Peyer's patch (tissue), 4 donors: Measurements from ENCODE around the gene FOXI1. TPM values are rescaled to one million over a fixed set of nuclear protein-coding genes. Genes with fewer than 3 reads are reported as not detected.
"Not testable (repeated sequence)": the region's sequence is repeated elsewhere in the genome, so short reads cannot be mapped to it uniquely, and the experiment has no call there.

Source experiments
- DNase-seq, 3 donors: peaks; one replicate each; pipeline ENCODE4 v3.0.0-alpha.2; 2017 to 2019
- H3K27ac ChIP-seq, 4 donors: fragments of 200-600 bp; sonication (generic); one replicate each; pipeline ENCODE4 v1.5.1; 2016 to 2019
- H3K27me3 ChIP-seq, 2 donors: fragments of 200-600 bp; sonication (generic); one replicate each; pipeline ENCODE4 v1.5.1; 2019
- H3K36me3 ChIP-seq, 3 donors: fragments of 200-600 bp; sonication (generic); one replicate each; pipeline ENCODE4 v1.5.1; 2016 to 2019
- H3K4me1 ChIP-seq, 4 donors: fragments of 200-600 bp; sonication (generic); one replicate each; pipeline ENCODE4 v1.5.1; 2016 to 2019
- H3K4me3 ChIP-seq, 4 donors: fragments of 200-600 bp; sonication (generic); 1 replicate in 3 of 4; 2 replicates in 1 of 4; pipeline ENCODE4 v1.5.1; 2016 to 2019; ENCODE audit warnings: mild to moderate bottlenecking in 1 of 4
- H3K9me3 ChIP-seq, 4 donors: fragments of 200-600 bp; sonication (generic); one replicate each; pipeline ENCODE4 v1.5.1; 2016 to 2019; ENCODE audit warnings: mild to moderate bottlenecking in 1 of 4
- POLR2A ChIP-seq, 2 donors: fragments of 450-650 bp; IDR thresholded peaks; one replicate each; pipeline ENCODE4 v1.5.1; 2017; ENCODE audit warnings: antibody characterized with exemption in 2 of 2, mild to moderate bottlenecking in 2 of 2, moderate library complexity in 2 of 2
- total RNA-seq, 4 donors: library from RNA; depleted of rRNA; stranded (reverse); fragments of >200 nt; gene quantifications; one replicate each; pipeline ENCODE4 v1.1.0, GENCODE V29; 2016
- TF ChIP-seq, protein P1 (sequence below), 6 experiments: fragments of 450-650 bp in 4 of 6; fragments of 200-600 bp in 2 of 6; sonication (generic) in 1 of 6; IDR thresholded peaks; one replicate each; pipeline ENCODE4 v1.5.1; 2017 to 2019; ENCODE audit warnings: antibody characterized with exemption in 6 of 6, mild to moderate bottlenecking in 3 of 6, moderate library complexity in 1 of 6

Gene FOXI1
- total RNA-seq, 4 donors from 2014 or later, result not detected

DNA sequence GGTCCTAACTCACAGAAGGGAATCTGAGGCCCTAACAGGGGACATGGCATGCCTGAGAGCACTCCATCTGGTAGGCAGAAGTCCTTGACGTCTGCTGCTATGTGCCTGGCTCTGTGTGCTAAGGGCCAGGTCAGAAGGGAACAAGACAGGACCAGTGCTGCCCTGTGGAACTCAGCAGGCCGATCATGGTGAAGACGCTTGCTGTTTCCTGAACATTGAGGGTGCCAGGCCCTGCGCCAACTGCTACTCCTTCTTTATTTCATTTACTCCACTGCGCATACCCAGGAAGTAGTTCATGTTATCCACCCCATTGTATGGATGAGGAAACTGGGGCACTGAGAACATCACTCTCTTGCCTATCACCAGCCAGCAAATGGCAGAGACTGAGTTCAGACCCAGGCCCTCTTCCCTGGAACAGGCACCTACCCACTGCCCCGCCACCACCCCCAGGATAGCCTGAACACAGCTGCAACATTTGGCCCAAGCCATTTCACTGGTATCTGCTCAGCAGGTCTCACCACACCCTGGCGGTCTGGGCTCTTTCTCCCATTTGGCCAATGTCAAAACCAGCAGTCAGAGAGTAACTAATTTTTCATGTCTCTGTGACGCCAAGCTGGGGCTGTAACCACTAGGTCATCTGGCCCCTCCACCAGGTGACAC is 24.8 kb upstream of the FOXI1 start:
- H3K4me3 ChIP-seq, result no peak overlapping the region
- no peaks in the 10 kb centered on the region for H3K4me1 ChIP-seq
- no peak for DNase-seq
- TF ChIP-seq POLR2A (IDR thresholded peaks at IDR 0.05), result no peak
- TF ChIP-seq, protein P1, sequence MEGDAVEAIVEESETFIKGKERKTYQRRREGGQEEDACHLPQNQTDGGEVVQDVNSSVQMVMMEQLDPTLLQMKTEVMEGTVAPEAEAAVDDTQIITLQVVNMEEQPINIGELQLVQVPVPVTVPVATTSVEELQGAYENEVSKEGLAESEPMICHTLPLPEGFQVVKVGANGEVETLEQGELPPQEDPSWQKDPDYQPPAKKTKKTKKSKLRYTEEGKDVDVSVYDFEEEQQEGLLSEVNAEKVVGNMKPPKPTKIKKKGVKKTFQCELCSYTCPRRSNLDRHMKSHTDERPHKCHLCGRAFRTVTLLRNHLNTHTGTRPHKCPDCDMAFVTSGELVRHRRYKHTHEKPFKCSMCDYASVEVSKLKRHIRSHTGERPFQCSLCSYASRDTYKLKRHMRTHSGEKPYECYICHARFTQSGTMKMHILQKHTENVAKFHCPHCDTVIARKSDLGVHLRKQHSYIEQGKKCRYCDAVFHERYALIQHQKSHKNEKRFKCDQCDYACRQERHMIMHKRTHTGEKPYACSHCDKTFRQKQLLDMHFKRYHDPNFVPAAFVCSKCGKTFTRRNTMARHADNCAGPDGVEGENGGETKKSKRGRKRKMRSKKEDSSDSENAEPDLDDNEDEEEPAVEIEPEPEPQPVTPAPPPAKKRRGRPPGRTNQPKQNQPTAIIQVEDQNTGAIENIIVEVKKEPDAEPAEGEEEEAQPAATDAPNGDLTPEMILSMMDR (IDR thresholded peaks at IDR 0.05), result no peak
- no peaks in the 10 kb centered on the region for H3K9me3 ChIP-seq
- H3K27me3 ChIP-seq, result no peaks in the 10 kb centered on the region
- peaks cover 0 to 22% (median 0%) of the 10 kb centered on the region in 3 donors for H3K36me3 ChIP-seq
- no peak overlapping the region for H3K27ac ChIP-seq

DNA sequence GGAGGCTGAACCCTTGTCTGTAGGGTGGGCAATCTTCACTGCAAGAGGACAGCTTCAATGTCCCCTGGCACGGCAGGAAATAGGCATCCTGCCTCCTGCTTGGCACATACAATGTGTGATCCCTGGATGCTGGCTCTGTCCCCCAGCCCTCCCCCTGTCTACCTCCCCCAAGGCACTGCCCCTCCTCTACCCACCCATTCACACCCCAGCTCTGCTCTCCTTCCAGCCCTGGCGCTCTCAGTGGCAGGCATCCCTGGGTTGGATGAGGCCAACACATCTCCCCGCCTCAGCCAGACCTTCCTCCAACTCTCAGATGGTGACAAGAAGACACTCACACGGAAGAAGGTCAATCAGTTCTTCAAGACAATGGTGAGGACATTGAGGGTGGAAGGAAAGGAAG is 24.1 kb upstream of the FOXI1 start:
- no peak for TF ChIP-seq POLR2A (IDR thresholded peaks at IDR 0.05)
- TF ChIP-seq, protein P1 (IDR thresholded peaks at IDR 0.05), result no peak
- H3K4me1 ChIP-seq, result no peaks in the 10 kb centered on the region
- no peaks in the 10 kb centered on the region for H3K27me3 ChIP-seq
- no peak for DNase-seq
- H3K4me3 ChIP-seq, result no peak overlapping the region
- H3K36me3 ChIP-seq, result peaks cover 0 to 22% (median 0%) of the 10 kb centered on the region in 3 donors
- no peak overlapping the region for H3K27ac ChIP-seq
- H3K9me3 ChIP-seq, result no peaks in the 10 kb centered on the region

DNA sequence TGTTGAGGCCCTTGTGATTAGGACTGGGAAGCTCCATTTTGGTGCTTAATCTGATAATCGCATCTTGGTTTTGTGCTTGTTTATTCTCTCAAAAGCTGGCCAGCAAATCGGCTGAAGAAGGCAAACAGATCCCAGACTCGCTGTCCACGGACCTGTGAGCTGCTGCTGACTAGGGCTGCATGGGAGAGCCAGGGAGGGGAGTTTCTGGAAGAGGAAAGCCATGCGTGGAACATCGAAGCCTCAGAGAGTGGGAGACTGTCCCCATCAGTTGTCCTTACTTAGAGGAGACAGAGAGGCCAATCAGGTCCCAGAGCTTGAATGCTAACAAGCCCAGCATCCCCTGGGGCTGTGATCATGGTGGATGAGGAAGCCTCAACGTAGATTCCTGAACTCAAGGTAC is 23.0 kb upstream of the FOXI1 start:
- DNase-seq, result no peak
- Histone ChIP-seq H3K4me1 (no peaks in the 10 kb centered on the region), H3K4me3 (no peak overlapping the region), H3K27ac (no peak overlapping the region), H3K9me3 (no peaks in the 10 kb centered on the region), H3K27me3 (no peaks in the 10 kb centered on the region), H3K36me3 (peaks cover 0 to 22% (median 0%) of the 10 kb centered on the region in 3 donors)
- TF ChIP-seq, protein P1 (IDR thresholded peaks at IDR 0.05), result no peak
- TF ChIP-seq POLR2A (IDR thresholded peaks at IDR 0.05), result no peak

DNA sequence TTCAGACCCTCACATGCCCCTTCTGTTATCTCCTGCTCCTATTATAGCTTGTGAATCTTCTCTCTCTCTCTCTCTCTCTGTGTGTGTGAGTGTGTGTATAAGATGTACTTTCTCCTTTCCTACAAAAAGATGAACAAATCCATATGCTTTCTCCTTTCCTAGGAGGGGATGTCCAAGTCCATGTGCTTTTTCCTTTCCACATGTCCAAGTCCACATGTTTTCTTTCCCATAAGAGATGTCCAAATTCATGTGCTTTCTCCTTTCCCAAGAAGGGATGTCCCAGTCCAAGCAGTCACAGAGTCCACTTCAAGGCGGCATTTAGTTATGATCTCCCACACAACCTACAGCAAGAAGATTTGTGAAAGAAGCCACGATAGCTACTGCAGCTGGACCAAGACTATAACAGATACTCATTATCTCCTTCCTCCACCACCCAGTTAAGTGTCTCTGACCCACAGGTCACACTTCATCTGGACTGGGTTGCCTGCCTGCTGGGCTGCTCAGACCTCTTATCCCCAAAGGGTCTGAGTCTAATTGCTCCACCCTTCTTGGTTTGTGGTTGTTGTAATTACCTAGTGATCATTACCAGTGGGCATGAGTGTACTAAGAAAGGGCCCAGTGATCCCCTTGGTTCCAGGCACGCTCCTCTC is 18.4 kb upstream of the FOXI1 start:
- Histone ChIP-seq H3K4me3 (no peak overlapping the region), H3K4me1 (no peaks in the 10 kb centered on the region), H3K27me3 (no peaks in the 10 kb centered on the region), H3K9me3 (no peaks in the 10 kb centered on the region), H3K36me3 (no peaks in the 10 kb centered on the region), H3K27ac (no peak overlapping the region)
- DNase-seq, result no peak
- no peak for TF ChIP-seq POLR2A (IDR thresholded peaks at IDR 0.05)
- TF ChIP-seq, protein P1 (IDR thresholded peaks at IDR 0.05), result no peak

DNA sequence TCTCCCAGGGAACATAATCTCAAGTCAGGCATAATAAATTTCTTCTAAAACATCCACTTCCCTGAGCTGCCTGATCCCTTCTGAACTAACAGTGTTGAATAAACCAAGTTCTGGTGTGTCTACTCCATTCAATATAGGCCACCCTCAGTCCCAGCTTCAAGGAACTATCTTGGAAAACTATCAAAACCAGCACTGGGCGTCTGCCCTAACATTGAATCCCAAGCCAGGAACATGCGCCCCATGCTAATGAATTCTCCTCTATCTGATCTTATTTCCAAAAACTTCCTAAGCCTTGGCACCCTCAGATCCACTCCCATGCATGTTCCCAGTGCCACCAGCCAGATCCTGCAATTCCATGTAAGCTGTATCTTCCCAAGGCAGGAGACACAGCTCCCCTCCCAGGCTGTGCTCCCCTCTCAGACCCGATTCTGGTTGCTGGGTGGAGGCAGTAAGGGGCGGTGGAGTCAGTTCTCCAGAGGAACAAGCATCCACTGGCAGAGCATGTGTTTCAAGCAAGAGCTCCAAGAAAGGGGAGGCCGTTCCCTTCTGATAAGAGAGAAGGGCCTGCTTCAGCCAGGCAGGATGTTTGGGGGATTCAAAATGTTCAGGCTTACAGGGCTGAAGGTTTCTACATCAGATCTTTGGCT is 13.1 kb upstream of the FOXI1 start:
- no peak for TF ChIP-seq POLR2A (IDR thresholded peaks at IDR 0.05)
- TF ChIP-seq, protein P1 (IDR thresholded peaks at IDR 0.05), result no peak
- no peak for DNase-seq
- Histone ChIP-seq H3K27me3 (no peaks in the 10 kb centered on the region), H3K36me3 (no peaks in the 10 kb centered on the region), H3K4me3 (no peak overlapping the region), H3K4me1 (no peaks in the 10 kb centered on the region), H3K27ac (no peak overlapping the region), H3K9me3 (no peaks in the 10 kb centered on the region)

DNA sequence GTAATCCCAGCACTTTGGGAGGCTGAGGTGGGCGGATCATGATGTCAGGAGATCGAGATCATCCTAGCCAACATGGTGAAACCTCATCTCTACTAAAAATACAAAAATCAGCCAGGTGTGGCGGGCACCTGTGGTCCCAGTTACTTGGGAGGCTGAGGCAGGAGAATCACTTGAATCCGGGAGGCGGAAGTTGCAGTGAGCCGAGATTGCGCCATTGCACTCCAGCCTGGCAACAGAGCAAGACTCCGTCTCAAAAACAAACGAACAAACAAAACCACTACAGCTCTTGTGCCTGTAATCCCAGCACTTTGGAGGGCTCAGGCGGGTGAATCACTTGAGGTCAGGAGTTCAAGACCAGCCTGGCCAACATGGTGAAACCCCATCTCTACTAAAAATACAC is 11.4 kb upstream of the FOXI1 start:
- not testable (repeated sequence) for DNase-seq, H3K36me3 ChIP-seq, H3K4me1 ChIP-seq, H3K27me3 ChIP-seq, H3K9me3 ChIP-seq, H3K4me3 ChIP-seq, H3K27ac ChIP-seq
